ACHN (cell line): Measurements from ENCODE around the gene FBN3.
A peak's percentile ranks its signal among the peaks of the same experiment; 100 is the strongest.
"Not testable (repeated sequence)": the region's sequence is repeated elsewhere in the genome, so short reads cannot be mapped to it uniquely, and the experiment has no call there.

Experiments
- DNase-seq: peaks from one replicate; pipeline ENCODE4 v3.0.0-alpha.2; 2015
- in situ Hi-C: cut with HindIII; loops from 2 replicates; pipeline ENCODE4 v1.10.0; 2017; ENCODE audit warnings: low sequenced_read_pairs, low pct_ligation_motif_present, low pct_unique_long_range_greater_than_20kb

FBN3 gene

DNA sequence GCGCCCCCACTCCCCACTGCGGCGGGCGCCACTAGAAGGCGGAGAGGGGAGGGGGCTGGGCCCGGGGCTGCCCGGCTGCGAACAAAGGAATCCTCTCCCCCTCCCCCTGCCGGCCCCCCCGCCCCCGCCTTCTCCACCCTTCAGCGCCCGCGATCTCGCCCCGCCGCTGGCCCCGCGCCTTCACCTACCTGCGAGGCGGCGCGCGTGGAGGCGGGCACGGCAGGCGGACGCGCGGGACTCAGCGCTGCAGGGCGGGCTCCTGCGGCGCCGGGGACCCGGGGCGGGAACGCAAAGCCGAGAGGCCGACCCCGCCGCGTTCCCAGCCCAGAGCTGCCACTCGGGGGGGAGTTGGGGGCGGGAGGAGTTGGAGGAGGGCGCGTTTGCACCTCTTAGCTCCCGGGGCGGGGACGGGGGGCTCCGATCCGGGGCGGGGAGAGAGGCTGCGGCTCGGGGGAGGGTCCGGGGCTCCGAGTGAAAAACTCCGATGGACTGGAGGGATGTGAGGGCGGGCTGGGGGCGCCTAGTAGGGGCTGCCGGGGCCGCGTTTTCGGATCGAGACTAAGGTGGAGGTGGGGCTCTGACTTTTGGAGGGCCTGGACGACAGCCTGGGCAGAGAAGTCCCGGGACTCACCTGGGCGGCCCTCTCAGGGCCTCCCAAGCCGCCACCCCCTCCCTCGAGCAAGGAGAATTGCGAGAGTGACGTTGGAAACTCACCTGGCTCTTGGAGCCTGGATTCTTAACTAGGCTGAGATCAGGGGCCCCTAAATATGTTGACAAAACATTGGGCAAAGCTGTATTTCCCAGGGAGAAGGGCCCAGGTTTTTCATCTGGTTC is at the start of gene FBN3:
Gene FBN3, minus strand, starts transcription at position 332 of the 834 bp plus-strand sequence. CDS start 2,112 bp downstream, outside the sequence.
- DNase-seq, result no peak
- in situ Hi-C loops, result no loop called here

DNA sequence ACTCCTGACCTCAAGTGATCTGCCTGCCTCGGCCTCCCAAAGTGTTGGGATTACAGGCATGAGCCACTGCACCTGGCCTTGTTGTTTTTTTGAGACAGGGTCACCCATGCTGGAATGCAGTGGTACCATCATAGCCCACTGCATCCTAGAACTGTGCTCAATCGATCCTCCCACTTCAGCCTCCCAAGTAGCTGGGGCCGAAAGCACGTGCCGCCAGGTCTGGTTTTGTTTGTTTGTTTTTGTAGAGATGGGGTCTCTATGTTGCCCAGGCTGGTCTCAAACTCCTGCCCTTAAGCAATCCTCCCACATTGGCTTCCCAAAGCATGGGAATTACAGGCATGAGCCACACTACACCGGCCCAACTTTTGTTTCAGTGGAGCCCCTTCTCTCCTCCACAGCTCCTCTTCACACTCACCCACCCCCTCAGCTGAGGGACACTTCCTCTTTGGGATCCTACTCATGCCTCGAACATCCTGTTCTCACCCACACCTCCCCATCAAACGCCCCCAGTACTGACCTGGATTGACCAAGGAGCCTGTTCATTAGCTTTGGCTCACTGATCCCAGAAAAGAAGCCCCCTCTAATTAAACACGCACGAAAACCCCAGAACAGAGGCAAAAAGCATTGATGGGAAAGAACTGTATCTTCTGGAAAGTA is 47.0 kb upstream of the FBN3 start:
- in situ Hi-C loops, result no loop called here

DNA sequence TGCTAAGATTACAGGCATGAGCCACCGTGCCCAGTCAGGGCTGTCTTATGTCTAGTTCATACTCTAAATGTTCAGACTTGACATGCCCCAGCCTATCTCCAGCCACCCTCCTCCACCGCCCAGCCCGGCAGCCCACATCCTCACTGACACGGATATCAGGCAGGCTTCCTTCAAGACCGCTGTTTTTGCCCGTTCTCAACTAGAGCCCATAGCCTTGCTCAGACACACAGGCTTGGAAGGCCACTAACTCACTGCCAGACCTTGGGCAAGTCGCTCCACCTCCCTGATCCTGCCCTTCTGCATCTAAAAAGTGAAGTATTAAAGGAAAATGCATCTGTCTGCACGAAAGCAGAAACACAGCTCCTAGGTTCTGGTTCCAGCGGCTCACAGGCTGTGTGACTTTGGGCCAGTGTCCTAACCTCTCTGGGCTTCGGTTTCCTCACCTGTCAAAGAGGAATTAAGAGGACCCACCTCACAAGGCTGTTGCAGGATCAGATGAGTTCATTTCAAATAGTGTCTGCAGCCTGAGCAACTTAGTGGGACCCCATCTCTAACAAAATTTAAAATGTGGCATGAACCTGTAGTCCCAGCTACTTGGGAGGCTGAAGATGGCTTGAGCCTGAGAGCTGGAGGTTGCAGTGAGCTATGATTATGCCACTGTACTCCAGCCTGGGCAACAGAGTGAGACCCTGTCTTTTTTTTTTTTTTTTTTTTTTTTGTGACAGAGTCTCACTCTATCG is 45.3 kb upstream of the FBN3 start:
- no peak for DNase-seq

More for the DNA sequence above, 47.0 kb upstream of the FBN3 start:
- DNase-seq, result no peak

GRCh38 chr19:8192221-8192820 is 42.9 kb upstream of the FBN3 start:
- in situ Hi-C loops, result no loop called here
- no peak for DNase-seq

More for the DNA sequence above, 45.3 kb upstream of the FBN3 start:
- in situ Hi-C loops, result no loop called here

DNA sequence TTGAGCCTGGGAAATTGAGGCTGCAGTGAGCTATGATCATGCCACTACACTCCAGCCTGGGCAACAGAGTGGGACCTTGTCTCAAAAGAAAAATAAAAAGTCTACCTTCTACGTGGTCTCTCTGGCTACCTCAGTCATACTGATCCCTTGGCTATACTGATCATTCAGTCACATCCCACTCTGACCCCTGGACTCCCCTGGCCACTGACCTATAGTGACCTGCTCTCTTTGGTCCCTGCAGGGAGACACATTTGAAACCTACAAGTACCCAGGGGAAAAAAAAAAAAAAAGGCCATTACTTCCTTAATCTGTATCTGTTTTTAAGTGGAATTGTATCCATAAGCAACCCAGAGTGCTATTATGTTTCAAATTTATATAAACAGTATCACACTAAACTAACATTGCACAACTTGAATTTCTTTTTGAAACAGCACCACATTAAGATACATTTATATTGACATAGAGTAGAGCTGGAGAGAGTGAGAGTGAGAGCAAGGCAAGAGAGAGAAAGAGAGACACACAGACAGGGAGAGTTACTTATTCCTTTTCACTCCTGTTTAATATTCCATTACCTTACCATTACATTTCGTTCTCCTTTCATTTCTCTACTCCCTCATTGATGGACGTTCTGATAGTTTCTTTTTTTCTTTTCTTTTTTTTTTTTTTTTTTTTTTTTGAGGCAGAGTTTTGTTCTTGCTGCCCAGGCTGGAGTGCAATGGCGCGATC is 36.1 kb upstream of the FBN3 start:
- DNase-seq, result no peak
- in situ Hi-C loops, result no loop called here

DNA sequence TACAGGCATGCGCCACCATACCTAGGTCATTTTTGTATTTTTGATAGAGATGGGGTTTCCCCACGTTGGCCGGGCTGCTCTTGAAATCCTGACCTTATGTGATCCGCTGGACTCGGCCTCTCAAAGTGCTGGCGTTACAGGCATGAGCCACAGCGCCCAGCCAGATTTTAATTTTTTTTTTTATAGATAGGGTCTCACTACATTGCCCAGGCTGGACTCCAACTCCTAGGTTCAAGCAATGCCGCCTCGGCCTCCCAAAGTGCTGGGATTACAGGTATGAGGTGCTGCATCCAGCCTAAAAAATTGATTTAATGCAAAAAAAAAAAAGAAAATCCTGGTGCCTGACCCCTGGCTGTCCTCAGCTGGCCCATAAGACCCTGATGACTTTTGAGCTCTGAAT is 34.9 kb upstream of the FBN3 start:
- in situ Hi-C loops, result no loop called here
- no peak for DNase-seq

- in situ Hi-C loops, result no loop called here
- DNase-seq, result no peak
Observed at GRCh38 chr19:8180018-8180417, 30.6 kb upstream of the FBN3 start.

- in situ Hi-C loops, result no loop called here
- peak; percentile 81 for DNase-seq
Observed at GRCh38 chr19:8174706-8175105, 25.3 kb upstream of the FBN3 start.

DNA sequence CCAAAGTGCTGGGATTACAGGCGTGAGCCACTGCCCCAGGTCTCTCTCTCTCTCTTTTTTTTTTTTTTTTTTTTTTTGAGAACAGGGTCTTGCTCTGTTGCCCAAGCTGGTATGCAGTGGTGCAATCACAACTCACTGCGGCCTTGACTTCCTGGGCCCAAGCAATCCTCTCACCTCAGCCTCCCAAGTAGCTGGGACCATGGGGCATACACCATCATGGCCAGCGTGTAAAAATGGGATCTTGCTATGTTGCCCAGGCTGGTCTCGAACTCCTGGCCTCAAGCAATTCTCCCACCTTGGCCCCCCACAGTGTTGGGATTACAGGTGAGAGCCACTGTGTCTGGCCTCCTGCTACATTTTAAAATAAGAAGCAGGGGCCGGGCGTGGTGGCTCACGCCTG is 19.1 kb upstream of the FBN3 start:
- in situ Hi-C loops, result no loop called here

DNA sequence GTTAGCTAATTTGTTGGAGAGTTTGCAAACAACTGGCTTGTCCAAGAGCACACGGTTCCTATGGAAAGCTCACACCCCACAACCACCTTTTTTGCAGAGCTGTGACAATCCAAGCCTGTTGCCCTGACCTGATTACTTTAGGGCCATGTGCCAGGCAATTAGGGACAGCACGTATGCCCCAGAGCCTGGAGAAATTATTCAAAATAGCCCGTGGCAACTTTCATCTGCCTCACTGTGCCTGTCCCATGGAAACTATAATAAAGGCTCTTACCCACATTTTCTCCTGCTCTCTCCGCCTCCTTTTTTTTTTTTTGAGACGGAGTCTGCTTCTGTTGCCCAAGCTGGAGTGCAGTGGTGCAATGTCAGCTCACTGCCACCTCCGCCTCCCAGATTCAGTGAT is 18.6 kb upstream of the FBN3 start:
- no peak for DNase-seq

More for the DNA sequence above, 19.1 kb upstream of the FBN3 start:
- DNase-seq, result no peak

DNA sequence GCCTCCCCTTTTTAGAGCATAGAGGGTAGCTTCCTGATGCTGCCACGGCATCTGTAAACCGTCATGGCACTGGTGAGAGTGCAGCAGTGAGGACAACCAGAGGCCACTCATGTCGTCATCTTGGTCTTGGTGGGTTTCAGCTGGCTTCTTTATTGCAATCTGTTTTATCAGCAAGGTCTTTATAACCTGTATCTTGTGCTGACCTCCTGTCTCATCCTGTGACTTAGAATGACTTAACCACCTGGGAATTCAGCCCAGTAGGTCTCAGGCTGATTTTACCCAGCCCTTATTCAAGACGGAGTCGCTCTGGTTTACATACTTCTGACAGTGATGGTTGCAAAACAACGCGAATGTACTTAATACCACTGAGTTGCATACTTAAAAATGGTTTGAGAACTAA is 14.4 kb upstream of the FBN3 start:
- no peak for DNase-seq
- in situ Hi-C loops, result no loop called here

More for the DNA sequence above, 18.6 kb upstream of the FBN3 start:
- in situ Hi-C loops, result no loop called here

GRCh38 chr19:8161135-8161646 is 11.8 kb upstream of the FBN3 start:
- in situ Hi-C loops, result no loop called here
- DNase-seq, result peak; percentile 17

DNA sequence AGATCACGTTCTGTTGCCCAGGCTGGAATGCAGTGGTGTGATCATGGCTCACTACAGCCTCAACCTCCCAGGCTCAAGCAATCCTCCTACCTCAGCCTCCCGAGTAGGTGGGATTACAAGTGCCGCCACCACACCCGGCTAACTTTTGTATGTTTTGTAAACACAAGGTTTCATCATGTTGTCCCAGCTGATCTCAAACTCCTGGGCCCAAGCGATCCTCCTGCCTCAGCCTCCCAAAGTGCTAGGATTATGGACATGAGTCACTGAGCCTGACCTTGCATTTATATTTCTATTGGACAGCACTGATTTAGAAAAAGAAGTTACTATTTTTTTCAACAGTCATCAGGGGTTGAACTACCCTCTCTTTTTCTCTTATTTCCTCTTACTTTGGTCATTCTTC is 9.9 kb upstream of the FBN3 start:
- in situ Hi-C loops, DNase-seq: not testable (repeated sequence)

DNA sequence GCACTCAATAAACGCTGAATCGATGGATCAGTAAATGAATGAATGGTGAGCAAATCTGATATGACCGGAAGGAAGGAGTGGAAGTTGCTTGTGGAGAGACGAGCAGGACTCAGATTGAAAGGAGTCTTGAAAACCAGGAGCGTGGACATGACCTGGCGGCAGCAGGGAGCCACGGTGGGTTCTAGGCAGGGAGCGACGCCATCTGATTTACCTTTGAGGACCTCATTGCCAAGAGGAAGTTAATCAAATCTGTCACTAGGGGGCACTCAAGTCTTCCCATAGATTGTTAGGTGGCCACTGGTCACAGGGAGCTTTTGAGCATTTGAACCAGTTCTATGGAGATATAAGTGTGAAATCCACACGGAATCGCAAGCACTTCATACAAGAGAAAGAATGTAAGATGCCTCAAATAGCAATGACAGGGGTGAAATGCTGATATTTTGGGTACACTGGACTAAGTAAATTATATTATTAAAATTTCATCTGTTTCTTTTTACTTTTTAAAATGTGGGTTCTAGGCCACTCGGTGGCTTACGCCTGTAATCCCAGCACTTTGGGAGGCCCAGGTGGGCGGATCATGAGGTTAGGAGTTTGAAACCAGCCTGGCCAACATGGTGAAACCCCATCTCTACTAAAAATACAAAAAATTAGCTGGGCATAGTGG is 9.2 kb upstream of the FBN3 start:
- DNase-seq, result peak; percentile 83
- in situ Hi-C loops, result no loop called here

DNA sequence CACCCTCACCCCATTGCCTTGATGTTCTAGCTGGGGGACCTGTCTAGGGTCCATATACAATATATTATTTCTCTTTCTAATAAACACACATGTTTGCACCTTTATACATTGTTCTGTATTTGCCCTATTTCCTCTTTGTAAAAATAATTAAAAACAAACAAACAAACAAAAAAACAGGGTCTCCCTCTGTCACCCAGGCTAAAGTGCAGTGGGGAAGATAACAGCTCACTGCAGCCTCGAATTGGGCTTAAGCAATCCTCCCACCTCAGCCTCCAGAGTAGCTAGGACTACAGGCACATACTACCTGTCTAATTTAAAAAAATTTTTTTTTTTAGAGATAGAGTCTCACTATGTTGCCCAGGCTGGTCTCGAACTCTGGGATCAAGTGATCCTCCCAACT is 5.9 kb upstream of the FBN3 start:
- no peak for DNase-seq

DNA sequence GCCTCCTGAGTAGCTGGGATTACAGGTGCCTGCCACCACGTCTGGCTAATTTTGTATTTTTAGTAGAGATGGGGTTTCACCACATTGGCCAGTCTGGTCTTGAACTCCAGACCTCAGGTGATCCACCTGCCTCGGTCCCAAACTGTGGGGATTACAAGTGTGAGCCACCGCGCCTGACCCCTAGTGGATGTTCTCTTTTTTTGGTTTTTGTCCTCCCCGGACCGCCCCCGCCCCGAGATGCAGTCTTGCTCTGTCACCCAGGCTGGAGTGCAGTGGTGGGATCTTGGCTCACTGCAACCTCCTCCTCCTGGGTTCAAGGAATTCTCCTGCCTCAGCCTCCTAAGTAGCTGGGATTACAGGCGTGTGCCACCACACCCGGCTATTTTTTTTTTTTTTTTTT is 4.6 kb upstream of the FBN3 start:
- in situ Hi-C loops, DNase-seq: not testable (repeated sequence)

More for the DNA sequence above, 5.9 kb upstream of the FBN3 start:
- in situ Hi-C loops, result no loop called here

- in situ Hi-C loops, result no loop called here
- no peak for DNase-seq
Observed at GRCh38 chr19:8151767-8152035, 2.3 kb upstream of the FBN3 start.
